NCI-H526 treated with DMSO at 0.1 percent for 48 hours (cell line): ENCODE data around the gene CADPS.

Experiments
- DNase-seq: peaks from one replicate; lab custom pipeline; 2025; lab: John Stamatoyannopoulos, UW

Gene CADPS

GRCh38 chr3:62636235-62636826, 238.9 kb downstream of the CADPS start:
- no peak for DNase-seq

- DNase-seq: no peak
Observed at GRCh38 chr3:62632510-62633294, 242.5 kb downstream of the CADPS start.

DNA sequence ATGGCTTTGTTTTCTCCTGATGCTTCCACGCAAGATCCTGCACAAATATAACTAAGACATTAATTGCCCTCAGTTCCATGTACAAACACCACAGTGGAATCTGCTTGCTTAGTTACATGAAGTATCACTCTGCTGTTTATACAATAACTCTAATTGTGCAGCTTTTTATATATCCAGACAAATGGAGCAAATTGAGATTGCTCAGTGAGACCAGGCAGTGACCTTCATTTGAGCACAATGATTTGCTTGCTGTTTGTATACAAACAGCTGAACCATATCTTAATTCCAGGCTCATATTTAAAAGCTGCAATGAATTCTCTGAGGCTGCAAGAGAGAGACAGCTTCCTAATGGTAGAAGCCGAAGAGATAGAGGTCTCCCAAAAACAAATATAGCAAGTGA, 243.7 kb downstream of the CADPS start:
- no peak for DNase-seq

DNA sequence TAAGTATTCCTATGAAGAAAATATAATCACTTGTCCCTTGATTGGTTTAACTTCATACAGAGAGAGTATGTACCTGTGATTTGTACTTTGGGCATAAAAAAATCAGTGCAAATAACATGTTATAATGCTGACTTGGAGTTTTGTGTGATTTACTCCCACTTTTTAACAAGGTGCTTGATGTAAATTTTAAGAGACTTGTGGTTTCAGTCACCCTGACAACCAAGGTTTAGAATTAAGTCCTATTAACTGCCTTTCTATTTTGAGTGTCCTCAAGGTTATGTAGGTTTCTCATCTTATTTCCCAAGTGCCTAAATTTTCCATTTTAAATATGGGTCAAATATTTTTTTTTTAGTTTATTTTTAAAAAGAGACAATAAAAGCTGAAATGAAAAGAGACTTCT, 244.6 kb downstream of the CADPS start:
- DNase-seq: no peak

DNA sequence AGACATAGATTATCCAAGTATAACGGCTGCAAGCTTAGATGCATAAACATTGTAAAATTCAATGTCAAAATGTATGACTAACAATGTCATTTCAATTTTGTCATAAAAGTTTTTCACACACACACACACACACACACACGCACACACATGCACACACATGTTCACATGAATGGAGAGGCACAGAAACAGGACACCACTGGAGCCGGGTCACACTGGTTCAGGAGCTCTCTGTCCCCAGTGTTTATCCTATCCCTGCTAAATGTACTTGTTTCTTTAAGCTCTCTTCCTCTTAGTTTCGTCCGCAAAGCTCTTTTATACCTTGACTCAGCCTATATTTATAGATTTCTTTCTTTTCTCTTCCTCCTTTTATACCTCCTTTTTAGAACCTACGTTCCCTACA, 249.9 kb downstream of the CADPS start:
- no peak for DNase-seq

DNA sequence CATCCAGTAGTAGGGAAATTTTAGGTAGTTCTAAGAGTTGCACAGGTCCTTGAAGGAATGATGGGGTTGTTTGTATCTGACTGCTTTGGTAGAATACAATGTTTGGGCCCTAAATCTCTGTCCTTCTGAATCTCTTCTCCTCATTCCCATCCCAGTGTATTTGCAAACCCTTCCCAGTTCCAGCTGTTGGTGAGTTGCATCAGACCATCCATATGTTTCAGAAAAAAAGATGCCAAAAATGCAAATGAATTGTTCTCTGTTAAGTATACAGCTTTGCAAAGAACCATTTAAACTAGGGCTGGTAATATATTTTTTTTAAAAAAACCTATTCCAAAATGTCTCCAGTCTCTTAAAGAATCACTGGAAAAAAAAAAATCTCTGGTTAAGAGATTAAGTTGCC, 251.0 kb downstream of the CADPS start:
- DNase-seq: no peak

DNA sequence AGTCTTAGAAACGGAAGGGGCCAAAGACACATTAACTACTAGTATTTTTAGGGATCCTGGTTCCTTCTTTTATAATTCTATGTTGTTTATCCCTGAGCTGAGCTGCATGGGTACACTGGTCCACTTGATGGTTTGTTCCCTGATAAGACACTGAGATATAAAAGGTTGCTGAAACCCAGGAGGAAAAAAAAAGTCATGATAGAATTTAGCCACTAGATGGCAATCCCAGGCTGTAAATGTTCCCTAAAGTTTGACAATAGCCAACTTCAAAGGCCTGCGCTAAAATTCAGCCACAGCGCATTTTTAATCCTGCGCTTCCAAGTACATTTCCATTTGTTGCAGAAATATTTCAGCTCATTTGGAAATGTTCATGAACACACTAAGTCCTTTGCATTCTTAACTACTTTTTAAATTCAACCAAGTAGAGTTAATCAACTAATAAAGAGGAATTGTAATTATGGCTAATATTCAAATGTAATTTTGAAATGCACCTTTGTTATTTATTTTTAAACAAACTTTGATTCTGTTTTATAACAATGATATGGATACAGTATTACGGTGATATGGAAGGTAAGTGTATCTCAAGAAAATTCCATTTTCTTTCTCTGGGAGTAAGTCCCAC, 252.6 kb downstream of the CADPS start:
- DNase-seq: peak; percentile 37

GRCh38 chr3:62621925-62622324, 253.3 kb downstream of the CADPS start:
- no peak for DNase-seq

- DNase-seq: no peak
Observed at GRCh38 chr3:62621176-62621575, 254.0 kb downstream of the CADPS start.

DNA sequence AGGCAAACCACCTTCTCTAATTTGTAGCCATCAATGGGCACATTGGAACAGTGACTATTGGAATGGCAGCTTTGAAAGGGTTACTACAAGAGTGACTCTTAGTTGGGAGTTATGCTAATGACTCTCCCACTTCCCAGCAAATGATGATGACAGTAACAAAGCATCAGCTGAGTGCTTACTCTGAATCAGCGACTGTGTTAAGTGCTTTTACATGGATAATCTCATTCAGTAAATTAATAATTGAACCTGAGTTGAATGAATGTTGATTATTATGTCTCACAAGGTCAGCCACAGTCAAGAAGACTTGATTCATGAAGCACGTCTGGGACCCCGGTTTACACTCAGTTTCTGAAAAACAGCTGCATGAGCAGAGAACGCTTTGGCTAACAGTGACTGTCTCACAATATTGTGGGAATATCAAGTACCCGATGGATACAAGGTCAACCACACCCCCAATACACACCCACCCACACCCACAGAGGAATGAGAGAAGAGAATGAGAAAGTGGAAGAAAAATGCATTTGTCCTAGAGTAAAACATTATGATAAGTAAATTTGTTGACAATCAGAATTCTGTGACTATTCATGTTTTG, 259.9 kb downstream of the CADPS start:
- DNase-seq: no peak

DNA sequence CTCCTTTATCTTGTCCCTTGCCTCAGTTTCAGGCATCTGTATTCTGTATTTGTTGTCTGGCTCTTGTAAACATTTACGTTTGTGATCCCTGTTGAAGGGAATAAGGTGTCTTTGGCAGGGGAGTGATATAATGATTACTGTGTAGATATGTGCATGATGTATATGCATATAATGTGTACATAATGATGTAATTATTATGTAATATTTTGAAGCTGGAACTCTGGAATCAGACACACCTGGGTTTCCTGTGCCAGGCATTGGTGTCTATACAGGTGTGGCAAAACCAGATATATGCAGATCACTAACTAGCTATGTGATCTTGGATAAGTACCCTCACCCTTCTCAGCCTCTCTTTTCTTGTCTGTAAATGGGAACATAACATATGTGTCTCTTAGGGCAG, 260.7 kb downstream of the CADPS start:
- DNase-seq: no peak

- no peak for DNase-seq
Observed at GRCh38 chr3:62611541-62612240, 263.5 kb downstream of the CADPS start.

DNA sequence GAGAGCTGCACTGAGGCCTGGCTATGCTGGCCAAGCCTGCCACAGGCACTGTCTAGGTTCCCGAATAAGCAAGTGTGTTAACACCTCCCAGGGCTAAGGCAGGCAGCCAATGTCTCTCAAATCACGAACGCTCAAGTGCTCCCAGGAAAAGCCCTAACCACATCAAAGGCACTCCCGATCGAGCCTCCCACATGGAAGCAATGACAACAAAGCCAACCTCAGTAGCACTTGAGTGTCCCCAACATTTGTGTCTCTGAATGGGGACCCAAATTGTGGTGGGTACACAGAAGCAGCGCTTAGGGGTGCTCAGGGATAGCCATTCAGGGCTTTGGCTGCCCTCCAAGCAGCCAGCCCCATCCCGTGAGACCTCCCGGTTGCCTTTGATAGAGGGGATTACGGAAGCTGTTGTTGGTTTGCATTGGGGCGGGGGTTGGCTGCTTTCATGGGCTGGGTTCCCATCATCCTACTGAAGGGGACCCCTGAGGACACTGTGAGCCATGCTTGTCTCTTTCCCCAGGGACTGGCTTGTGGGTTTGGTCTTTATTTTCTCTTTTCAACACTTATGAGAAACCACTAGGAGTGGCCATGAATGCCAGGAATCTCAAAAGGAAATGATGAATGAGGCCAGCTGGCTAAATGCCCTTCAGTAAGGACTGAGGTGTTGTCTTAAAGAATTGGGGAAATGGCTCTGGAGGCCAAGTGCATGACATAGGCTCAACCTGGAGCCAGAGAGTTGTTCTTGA, 267.8 kb downstream of the CADPS start:
- DNase-seq: no peak

- DNase-seq: no peak
Observed at GRCh38 chr3:62605413-62606068, 269.7 kb downstream of the CADPS start.

GRCh38 chr3:62604751-62605351, 270.4 kb downstream of the CADPS start:
- no peak for DNase-seq

DNA sequence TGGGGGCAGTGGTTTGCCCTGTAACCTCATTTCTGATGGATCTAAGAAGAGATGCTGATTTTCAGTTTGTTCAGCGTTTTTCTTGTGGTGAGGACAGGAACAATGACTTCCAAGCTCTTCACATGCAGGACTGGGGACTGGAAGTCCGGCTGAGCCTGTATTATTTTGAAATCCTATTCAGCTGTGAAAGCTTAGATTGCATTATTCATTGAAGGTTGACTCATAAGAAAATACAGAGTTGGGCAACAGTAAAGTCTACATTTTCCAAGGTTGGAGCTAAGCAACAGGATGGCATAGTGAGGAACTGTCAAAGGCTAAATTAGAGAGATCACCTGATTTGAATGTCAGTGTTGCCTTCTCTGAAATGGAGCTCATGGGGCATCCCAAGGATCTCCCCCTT, 270.9 kb downstream of the CADPS start:
- no peak for DNase-seq

- no peak for DNase-seq
Observed at GRCh38 chr3:62602987-62603386, 272.2 kb downstream of the CADPS start.

DNA sequence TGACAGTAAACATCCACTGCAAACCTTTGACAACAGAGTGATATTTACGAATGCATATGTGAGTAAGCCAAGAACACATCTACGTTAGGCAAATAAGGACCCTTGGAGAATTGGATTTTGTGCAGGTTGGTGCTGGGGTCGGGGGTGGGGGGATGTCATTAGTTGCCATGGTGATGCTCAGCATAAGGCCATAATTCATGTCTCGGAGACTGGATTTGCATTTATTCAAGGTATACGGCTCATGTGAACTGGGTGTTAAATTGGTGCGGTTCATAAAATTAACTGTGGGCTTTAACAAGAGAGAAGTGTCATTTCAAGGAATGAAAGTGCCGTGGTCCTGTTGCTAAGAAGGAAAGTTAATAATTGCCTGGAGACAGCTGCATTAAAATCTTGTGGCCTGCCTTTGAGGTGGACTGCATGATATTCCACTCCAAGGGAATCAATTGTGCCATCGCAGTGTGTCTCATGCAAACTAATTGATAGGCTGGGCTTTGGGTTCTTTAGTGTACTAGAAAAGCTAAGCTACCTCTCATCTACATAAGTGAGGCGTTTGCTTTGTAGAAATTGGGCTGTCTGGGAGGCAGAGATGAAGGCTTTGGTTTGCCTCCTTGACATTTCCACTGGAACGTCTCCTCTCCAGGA, 273.0 kb downstream of the CADPS start:
- DNase-seq: peak; percentile 98

GRCh38 chr3:62601238-62602070, 273.8 kb downstream of the CADPS start:
- DNase-seq: peak; percentile 41
